ENCODE results near the gene SLCO3A1. TPM values are rescaled to one million over a fixed set of nuclear protein-coding genes. Genes with fewer than 3 reads are reported as not detected.

The SLCO3A1 gene
- total and polyA plus RNA-seq, 2 of the 8 experiments (the other 6 are each of a cell fraction or from before 2014, with no cell fraction given): 15.1 to 20.4 TPM

DNA sequence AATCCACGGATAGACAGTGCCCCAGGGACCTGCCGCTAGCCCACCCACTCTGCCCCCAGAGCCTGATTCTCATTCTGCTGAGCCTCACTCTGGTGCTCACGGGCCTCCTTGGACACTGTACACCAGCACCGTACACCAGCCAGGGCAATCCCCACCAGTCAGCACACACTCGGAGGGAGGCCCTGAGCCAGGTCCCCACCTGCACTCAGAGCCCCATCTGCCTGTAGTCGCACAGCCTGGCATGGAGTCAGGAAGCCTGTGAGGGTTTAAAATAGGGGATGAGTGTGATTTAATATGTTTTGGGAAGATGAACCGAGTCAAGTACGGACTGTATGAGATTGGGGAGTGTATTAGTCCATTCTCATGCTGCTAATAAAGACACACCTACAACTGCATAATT, 223.0 kb downstream of the SLCO3A1 start (continued):
- no peak for TF ChIP-seq SRF (IDR thresholded peaks at IDR 0.05; ENCODE audit: low read depth, low read length)
- no peak for TF ChIP-seq POU5F1 (IDR thresholded peaks at IDR 0.05; ENCODE audit: low read depth, low read length)
- no peak for TF ChIP-seq CHD1 (IDR thresholded peaks at IDR 0.05; ENCODE audit: low read depth, low read length)
